Adipose tissue (tissue), 3 donors: ENCODE results near the gene ABHD12. TPM values are rescaled to one million over a fixed set of nuclear protein-coding genes. Genes with fewer than 3 reads are reported as not detected.

Experiments used
- H3K27ac ChIP-seq: one replicate; pipeline ENCODE4 v1.5.1; 2013; ENCODE audit warnings: low read depth, low read length
- WGBS, 3 donors: extraction: QIAGEN DNeasy Blood & Tissue Kit; methylation state at CpG; one replicate each; pipeline ENCODE4 v1.1.7; 2013; 5-methylcytosine and 5-hydroxymethylcytosine counted together
- polyA plus RNA-seq, 3 donors: library from polyadenylated mRNA; stranded (reverse); fragments of 200-250 nt; gene quantifications; one replicate each; pipeline ENCODE4 v1.2.3, GENCODE V29; 2013
- donor health status: healthy with polysubstance abuse.
- donor health status: Bipolar disorder and iron deficiency.
- donor health status: healthy.

The ABHD12 gene
- polyA plus RNA-seq, 3 donors = 31.0 to 35.7 (median 33.0) TPM

DNA sequence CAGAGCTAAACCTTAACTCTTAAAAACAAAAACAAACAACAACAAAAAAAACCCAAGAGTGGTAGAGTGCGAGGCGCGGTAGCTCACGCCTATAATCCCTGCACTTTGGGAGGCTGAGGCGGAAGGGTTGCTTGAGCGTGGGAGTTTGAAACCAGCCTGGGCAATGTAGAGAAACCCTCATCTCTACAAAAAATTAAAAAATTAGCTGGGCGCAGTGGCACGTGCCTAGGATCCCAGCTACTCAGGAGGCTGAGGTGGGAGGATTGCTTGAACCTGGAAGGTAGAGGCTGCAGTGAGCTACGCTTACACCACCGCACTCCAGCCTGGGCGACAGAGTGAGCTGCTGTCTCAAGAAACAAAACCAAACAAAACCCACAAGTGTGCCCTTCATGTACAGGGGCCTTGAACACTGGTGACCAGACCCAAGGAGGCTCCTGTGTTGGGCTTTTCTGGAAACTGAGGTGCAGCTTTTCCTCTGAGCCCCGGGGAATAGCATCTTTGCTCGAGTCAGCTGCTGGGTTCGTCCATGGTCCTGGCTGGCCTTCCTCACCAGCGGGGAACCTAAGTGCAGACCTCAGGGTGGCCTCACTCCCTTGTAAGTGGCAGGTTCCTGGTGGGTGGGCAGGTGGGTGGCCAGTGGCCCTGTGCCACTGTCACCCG lies 102.9 kb downstream of the ABHD12 start:
- 94 to 96% (median 95%) methylated on average over 16 of the region's 16 CpGs for WGBS, 3 donors
- H3K27ac ChIP-seq = no peak overlapping the region

- H3K27ac ChIP-seq = no peak overlapping the region
- 93 to 96% (median 94%) methylated on average over 12 of the region's 12 CpGs for WGBS, 3 donors
These were observed 103.7 kb downstream of the ABHD12 start for GRCh38 chr20:25286917-25287316.

- WGBS, 3 donors = 91 to 92% (median 91%) methylated on average over 24 of the region's 24 CpGs
- no peak overlapping the region for H3K27ac ChIP-seq
These were observed 104.5 kb downstream of the ABHD12 start for GRCh38 chr20:25285856-25286798.

GRCh38 chr20:25285091-25285647 lies 105.5 kb downstream of the ABHD12 start:
- H3K27ac ChIP-seq = no peak overlapping the region
- WGBS, 3 donors = 79 to 90% (median 87%) methylated on average over 26 of the region's 26 CpGs

DNA sequence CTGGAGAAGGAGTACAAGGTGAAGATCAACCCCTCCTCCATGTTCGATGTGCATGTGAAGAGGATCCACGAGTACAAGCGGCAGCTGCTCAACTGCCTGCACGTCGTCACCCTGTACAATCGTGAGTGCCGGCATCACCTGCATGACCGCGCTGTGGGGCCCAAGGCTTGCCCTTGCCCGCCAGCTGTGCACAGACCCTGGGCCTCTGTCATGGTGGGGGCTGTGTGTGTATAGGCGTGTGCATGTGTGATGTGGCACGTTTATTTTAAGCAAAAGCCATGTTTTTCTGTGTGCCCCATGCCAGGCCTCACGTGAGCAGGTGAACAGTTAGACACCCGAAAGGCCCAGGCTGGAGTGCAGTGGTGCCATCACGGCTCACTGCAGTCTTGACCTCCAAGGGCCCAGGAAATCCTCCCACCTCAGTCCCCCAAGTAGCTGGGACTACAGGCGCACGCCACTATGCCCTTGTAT lies 106.5 kb downstream of the ABHD12 start:
- no peak overlapping the region for H3K27ac ChIP-seq
- WGBS, 3 donors = 93 to 94% (median 94%) methylated on average over 17 of the region's 17 CpGs

GRCh38 chr20:25283221-25283951 lies 107.2 kb downstream of the ABHD12 start:
- no peak overlapping the region for H3K27ac ChIP-seq
- WGBS, 3 donors = 94 to 96% (median 94%) methylated on average over 24 of the region's 24 CpGs

- 88 to 92% (median 91%) methylated on average over 11 of the region's 11 CpGs for WGBS, 3 donors
These were observed 107.8 kb downstream of the ABHD12 start for GRCh38 chr20:25282796-25283195.

DNA sequence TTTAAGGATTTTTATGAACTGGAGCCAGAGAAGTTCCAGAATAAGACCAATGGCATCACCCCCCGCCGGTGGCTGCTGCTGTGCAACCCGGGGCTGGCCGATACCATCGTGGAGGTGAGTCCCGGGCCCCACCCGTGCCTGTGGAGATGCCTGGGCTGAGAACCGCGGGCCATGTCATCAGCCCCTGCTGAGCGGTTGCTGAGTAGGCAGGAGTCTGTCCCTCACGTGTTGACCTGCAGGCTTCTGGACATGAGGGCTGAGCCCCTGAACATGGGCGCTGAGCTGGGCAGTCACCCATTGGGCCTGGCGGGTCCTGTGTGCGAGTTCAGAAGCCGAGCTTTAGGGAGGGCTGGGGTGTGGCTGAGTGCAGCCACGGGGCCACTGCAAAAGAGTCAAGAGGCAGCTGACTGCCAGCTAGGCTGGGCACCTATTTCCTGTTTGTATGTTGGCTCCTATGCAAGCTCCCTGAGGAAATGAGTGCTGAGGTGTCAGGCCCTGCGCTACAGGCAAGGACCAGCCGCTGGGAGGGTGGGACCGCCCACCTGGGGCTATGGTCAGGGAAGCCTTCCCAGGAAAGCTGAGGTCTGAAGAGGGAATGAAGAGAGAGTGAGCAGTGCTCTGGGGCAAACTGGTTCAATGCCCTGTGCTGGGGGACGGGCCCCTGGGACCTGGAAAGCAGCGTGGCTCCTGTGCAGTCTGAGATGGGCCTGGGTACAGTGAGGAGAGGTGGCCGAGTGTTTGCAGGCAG lies 108.4 kb downstream of the ABHD12 start:
- no peak overlapping the region for H3K27ac ChIP-seq
- WGBS, 3 donors = 88 to 94% (median 93%) methylated on average over 22 of the region's 22 CpGs

More at GRCh38 chr20:25282796-25283195, 107.8 kb downstream of the ABHD12 start:
- no peak overlapping the region for H3K27ac ChIP-seq

DNA sequence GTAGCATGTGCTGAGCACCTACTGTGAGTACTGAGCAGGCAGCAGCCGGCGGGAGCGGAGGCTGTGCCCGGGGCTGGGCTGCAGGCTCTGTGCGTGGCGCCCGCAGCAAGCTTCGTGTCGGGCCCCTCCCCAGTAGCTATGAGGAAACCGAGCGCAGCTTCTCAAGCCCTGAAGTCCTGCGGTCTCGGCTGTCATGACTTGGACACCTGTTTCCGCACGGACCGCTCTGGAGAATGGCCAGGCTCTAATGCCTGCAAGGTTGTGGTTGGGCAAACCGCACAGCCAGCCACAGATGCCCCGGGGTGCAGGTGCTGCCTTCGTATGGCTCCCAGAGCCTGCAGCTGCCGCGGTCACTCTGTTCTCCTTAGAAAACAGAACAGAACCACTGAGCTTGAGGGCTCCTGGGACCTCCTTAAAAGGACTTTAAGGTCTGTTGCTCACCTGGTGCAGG lies 109.1 kb downstream of the ABHD12 start:
- WGBS, 3 donors = 86 to 91% (median 89%) methylated on average over 21 of the region's 21 CpGs
- no peak overlapping the region for H3K27ac ChIP-seq

DNA sequence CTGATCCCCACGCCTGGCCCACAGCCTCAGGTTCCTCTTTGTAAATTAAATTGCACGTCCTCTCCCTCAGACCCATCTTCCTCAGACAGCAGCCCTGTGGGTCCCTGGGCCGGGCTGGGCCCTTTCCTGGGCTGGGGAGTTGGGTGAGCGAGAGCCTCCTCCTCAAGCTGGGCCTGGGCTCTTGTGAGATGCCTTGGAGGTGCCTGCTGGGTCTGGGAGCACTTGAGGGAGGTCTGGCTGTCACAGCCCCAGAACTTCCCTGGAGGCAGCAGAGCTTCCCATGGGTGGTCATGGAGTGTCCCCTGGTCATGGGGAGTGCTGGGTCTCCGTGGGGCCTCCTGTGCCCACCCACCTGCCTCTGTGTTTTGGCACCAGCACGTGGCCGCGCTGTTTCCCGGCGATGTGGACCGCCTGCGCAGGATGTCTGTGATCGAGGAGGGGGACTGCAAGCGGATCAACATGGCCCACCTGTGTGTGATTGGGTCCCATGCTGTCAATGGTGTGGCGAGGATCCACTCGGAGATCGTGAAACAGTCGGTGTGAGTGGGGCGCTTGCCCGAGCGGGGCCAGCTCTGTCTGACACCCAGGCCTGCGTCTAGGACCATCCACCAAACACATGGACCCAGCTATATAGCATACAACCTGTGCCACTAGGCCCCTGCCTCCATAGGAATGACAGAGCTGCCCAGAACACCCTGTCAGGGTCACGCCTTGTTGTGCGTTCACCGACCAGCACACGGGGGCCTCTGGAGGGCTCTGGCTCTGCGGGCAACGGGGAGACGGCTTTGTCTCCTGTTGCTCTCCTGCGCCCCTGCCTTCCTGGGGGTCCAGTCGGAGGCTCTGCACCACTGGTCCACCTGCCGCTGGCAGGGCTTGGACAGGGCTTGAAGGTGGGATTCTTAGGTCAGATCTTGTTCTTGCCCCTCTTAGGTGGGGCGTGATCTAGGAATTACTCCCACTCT lies 109.8 kb downstream of the ABHD12 start:
- H3K27ac ChIP-seq = no peak overlapping the region
- WGBS, 3 donors = 94 to 96% (median 94%) methylated on average over 33 of the region's 33 CpGs

GRCh38 chr20:25280051-25280573 lies 110.5 kb downstream of the ABHD12 start:
- H3K27ac ChIP-seq = no peak overlapping the region
- WGBS, 3 donors = 37 to 92% (median 86%) methylated on average over 15 of the region's 15 CpGs

- H3K27ac ChIP-seq = no peak overlapping the region
- WGBS, 3 donors = 85 to 95% (median 92%) methylated on average over 9 of the region's 9 CpGs
These were observed 111.2 kb downstream of the ABHD12 start for GRCh38 chr20:25279403-25279802.

- H3K27ac ChIP-seq = no peak overlapping the region
- 92 to 96% (median 93%) methylated on average over 22 to 26 of the region's 26 CpGs for WGBS, 3 donors
These were observed 111.8 kb downstream of the ABHD12 start for GRCh38 chr20:25278636-25279361.

DNA sequence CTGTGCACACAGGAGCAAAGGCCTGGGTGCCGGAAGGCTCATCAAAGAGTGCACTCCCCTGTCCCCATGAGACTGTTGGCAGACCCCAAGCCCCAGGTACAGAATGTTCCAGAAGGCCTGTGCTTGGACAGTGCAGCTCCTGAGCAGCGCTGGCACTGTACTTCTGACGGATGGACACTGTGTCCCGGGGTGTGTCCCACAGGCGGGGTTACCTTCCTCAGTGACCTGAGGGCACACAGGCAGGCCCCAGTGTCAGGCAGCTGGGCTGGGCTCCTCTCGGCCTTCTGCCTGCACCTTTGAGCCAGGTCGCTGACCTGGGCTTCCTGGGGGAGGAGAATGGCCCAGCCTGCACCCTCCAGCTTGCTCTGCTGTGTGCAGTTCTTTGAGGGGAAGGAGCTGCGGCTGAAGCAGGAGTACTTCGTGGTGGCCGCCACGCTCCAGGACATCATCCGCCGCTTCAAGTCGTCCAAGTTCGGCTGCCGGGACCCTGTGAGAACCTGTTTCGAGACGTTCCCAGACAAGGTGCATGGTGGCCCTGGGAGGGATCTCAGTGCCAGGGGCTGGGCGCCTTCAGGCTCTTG lies 112.6 kb downstream of the ABHD12 start:
- no peak overlapping the region for H3K27ac ChIP-seq
- WGBS, 3 donors = 96 to 99% (median 98%) methylated on average over 19 of the region's 19 CpGs

DNA sequence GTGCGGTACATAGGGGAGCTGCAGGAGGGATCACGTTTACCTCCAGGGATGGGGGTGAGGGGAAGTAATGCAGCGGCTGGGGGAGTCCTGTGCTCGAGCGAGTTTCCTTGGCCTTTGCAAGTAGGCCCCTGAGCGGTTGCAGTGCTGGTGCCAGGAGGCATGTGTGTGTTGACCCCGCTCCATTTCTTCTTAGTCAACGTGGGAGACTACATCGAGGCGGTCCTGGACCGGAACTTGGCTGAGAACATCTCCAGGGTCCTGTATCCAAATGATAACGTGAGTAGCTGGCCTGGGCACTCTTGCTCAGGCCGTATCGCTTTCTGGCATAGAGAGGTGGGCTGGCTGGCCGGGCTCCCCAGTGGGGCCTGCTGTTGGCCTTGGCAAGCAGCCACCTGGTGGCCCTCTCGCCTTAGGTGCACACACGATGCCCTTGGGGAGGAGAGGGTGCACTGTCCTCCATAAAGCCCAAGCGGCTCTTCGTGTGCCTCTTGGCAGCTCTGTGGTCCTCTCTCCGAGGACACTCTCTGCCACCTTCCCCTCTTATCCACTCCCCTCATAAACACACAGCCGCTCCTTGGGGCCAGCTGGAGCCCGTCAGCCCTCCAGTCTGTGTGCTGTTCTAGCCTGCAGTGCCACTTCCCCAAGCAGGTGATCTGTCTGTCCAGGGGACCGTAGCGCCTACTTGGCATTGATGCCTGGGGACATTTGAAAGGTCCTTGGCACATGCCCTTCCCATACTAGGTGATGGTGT lies 113.4 kb downstream of the ABHD12 start:
- H3K27ac ChIP-seq = no peak overlapping the region
- WGBS, 3 donors = 90 to 94% (median 91%) methylated on average over 24 of the region's 24 CpGs
